GM12878 (cell line): ENCODE data around the gene ARF3. TPM values are rescaled to one million over a fixed set of nuclear protein-coding genes. Genes with fewer than 3 reads are reported as not detected.

Source experiments
- ATAC-seq: fragments of 200-7000 bp; cut with Tn5 transposase; 3 replicates; pipeline ENCODE4 v1.9.1; 2020; ENCODE audit warnings: mild to moderate bottlenecking, moderate library complexity
- BruUV-seq: library from RNA; stranded (reverse); fragments of 400-500 nt; replicated peaks from 2 replicates; lab custom pipeline; 2021; lab: Mats Ljungman, UMichigan
- CTCF ChIA-PET: fragments of 300-600 bp; sonication (Branson Sonifier 250); formaldehyde crosslinking; extraction: SDS; loops from one replicate; lab custom pipeline; 2021; ENCODE audit warnings: inconsistent platforms; lab: Yijun Ruan, JAX
- POLR2A ChIA-PET: fragments of 350-600 bp; formaldehyde crosslinking; extraction: SDS; loops from one replicate; lab custom pipeline; 2021; ENCODE audit warnings: inconsistent platforms; lab: Charles Lee
- RAD21 ChIA-PET: fragments of 300-600 bp; sonication (Branson Sonifier 250); formaldehyde crosslinking; loops from one replicate; lab custom pipeline; 2023; ENCODE audit warnings: antibody characterized with exemption; ENCODE audit not compliant: unreplicated experiment; lab: Charles Lee
- SMC1A ChIA-PET: fragments of 300-600 bp; sonication (Branson Sonifier 250); formaldehyde crosslinking; loops from one replicate; lab custom pipeline; 2023; ENCODE audit not compliant: unreplicated experiment, uncharacterized antibody; lab: Charles Lee
- DNase-seq: peaks from one replicate; pipeline ENCODE4 v3.0.0-alpha.2; 2011; ENCODE audit warnings: low read depth, low spot score
- FAIRE-seq: peaks from 3 replicates; lab custom pipeline; 2011; peaks lifted over from hg19 to GRCh38; lab: Jason Lieb, UNC
- H2AFZ ChIP-seq: 2 replicates; pipeline ENCODE4 v1.6.0; 2011; ENCODE audit warnings: low read depth, low read length, control low read depth; ENCODE audit not compliant: control insufficient read depth
- H3K27ac ChIP-seq: 2 replicates; pipeline ENCODE4 v1.5.1; 2011; ENCODE audit warnings: control low read depth; ENCODE audit not compliant: control insufficient read depth, insufficient read depth
- H3K27me3 ChIP-seq, 2 experiments: replicated peaks in 1 of 2; 2 replicates each; pipeline versions ENCODE4 v1.6.0 to v1.6.1; 2011; ENCODE audit warnings: low read length in 1 of 2; ENCODE audit not compliant: control insufficient read depth in 2 of 2, insufficient read depth in 2 of 2
- H3K36me3 ChIP-seq, 2 experiments: 2 replicates each; pipeline ENCODE4 v1.5.1; 2011; ENCODE audit warnings: low read length in 1 of 2; ENCODE audit not compliant: control insufficient read depth in 2 of 2, insufficient read depth in 2 of 2
- H3K4me1 ChIP-seq: 2 replicates; pipeline ENCODE4 v1.6.1; 2011; ENCODE audit warnings: mild to moderate bottlenecking, low read length, moderate library complexity, mixed read lengths; ENCODE audit not compliant: control insufficient read depth, insufficient read depth
- H3K4me2 ChIP-seq: 2 replicates; pipeline ENCODE4 v1.6.0; 2011; ENCODE audit warnings: control low read depth; ENCODE audit not compliant: control insufficient read depth, insufficient read depth
- H3K4me3 ChIP-seq: fragments of 200-600 bp; sonication (generic); 2 replicates; pipeline ENCODE4 v1.5.1; 2016
- H3K79me2 ChIP-seq: 2 replicates; pipeline ENCODE4 v1.6.0; 2011; ENCODE audit warnings: low read length; ENCODE audit not compliant: control insufficient read depth, insufficient read depth
- H3K9ac ChIP-seq: 2 replicates; pipeline ENCODE4 v1.8.0; 2011; ENCODE audit warnings: low read length, control low read depth, mixed read lengths; ENCODE audit not compliant: control insufficient read depth, insufficient read depth
- H3K9me3 ChIP-seq: replicated peaks from 3 replicates; pipeline ENCODE4 v1.5.1; 2011; ENCODE audit warnings: mild to moderate bottlenecking, low read length; ENCODE audit not compliant: control insufficient read depth, insufficient read depth
- H4K20me1 ChIP-seq: 2 replicates; pipeline ENCODE4 v1.6.0; 2011; ENCODE audit not compliant: control insufficient read depth, insufficient read depth
- BMI1 ChIP-seq: fragments of 450-650 bp; IDR thresholded peaks from 2 replicates; pipeline ENCODE4 v1.6.1; 2016; ENCODE audit warnings: mild to moderate bottlenecking, moderate library complexity, borderline replicate concordance
- CTCF ChIP-seq, 3 experiments: IDR thresholded peaks in 2 of 3; conservative IDR thresholded peaks in 1 of 3; 2 replicates each; pipeline ENCODE4 v1.5.1; 2011; ENCODE audit warnings: low read depth in 3 of 3, low read length in 3 of 3, mild to moderate bottlenecking in 3 of 3, control low read depth in 2 of 3, moderate library complexity in 2 of 3, inconsistent platforms in 1 of 3, mixed read lengths in 1 of 3; ENCODE audit not compliant: control insufficient read depth in 2 of 3, insufficient read depth in 1 of 3; ENCODE audit errors: extremely low read depth in 1 of 3
- GATAD2B ChIP-seq: fragments of 450-650 bp; conservative IDR thresholded peaks from 2 replicates; pipeline ENCODE4 v1.6.1; 2017; ENCODE audit warnings: low read depth, mild to moderate bottlenecking, moderate library complexity
- IKZF1 ChIP-seq: fragments of 450-650 bp; conservative IDR thresholded peaks from 2 replicates; pipeline ENCODE4 v1.6.1; 2017; ENCODE audit warnings: antibody characterized with exemption, mild to moderate bottlenecking
- LARP7 ChIP-seq: fragments of 450-650 bp; IDR thresholded peaks from 2 replicates; pipeline ENCODE4 v1.6.1; 2017; ENCODE audit warnings: mild to moderate bottlenecking
- NFXL1 ChIP-seq: fragments of 450-650 bp; IDR thresholded peaks from 2 replicates; pipeline ENCODE4 v1.6.1; 2017; ENCODE audit warnings: antibody characterized with exemption, mild to moderate bottlenecking, borderline replicate concordance
- RAD21 ChIP-seq: IDR thresholded peaks from 2 replicates; pipeline ENCODE4 v1.6.1; 2011; ENCODE audit warnings: mild to moderate bottlenecking, low read depth, low read length, moderate library complexity; ENCODE audit not compliant: insufficient read depth
- SMARCA5 ChIP-seq: fragments of 450-650 bp; IDR thresholded peaks from 2 replicates; pipeline ENCODE4 v1.6.1; 2017; ENCODE audit warnings: mild to moderate bottlenecking
- SMC3 ChIP-seq: IDR thresholded peaks from 2 replicates; pipeline ENCODE4 v1.6.1; 2011; ENCODE audit warnings: low read length, improper control_type of control experiment, borderline replicate concordance
- WGBS: methylation state at CpG from one replicate; pipeline ENCODE4 v1.1.6; 2016; ENCODE audit warnings: low lambda C conversion rate; ENCODE audit not compliant: insufficient replicate concordance, insufficient coverage; ENCODE audit errors: missing lambda C conversion rate; 5-methylcytosine and 5-hydroxymethylcytosine counted together
- in situ Hi-C: fragments of 300-500 bp; cut with MboI; formaldehyde crosslinking; loops from 9 replicates; pipeline ENCODE4 v1.14.3; 2018; ENCODE audit warnings: mixed read lengths
- intact Hi-C: fragments of 100-400 bp; cut with micrococcal nuclease; formaldehyde crosslinking; loops from one replicate; pipeline ENCODE4 v1.14.2; 2022; ENCODE audit not compliant: unreplicated experiment
- polyA plus RNA-seq, 11 experiments: library from polyadenylated mRNA; depleted of rRNA in 4 of 11; unstranded in 6 of 11; stranded (reverse) in 5 of 11; fragments of >200 nt; fragmentation: Nextera tagmentation in 4 of 11; fragmentation: Illumina TruSeq in 1 of 11; extraction: Ambion mirVana in 4 of 11; extraction: Trizol in 1 of 11; gene quantifications; 1 replicate in 1 of 11; 2 replicates in 10 of 11; pipeline versions ENCODE4 v1.2.1 to v1.2.3, GENCODE V29; 2011 to 2016; ENCODE audit warnings: inconsistent platforms in 2 of 11, missing spikeins in 2 of 11, low read depth in 1 of 11
- total RNA-seq, 4 experiments: library from RNA; depleted of rRNA in 3 of 4; stranded (reverse); fragments of >200 nt in 3 of 4; fragmentation: Illumina TruSeq in 1 of 4; extraction: Trizol in 1 of 4; gene quantifications; 2 replicates each; pipeline versions ENCODE4 v1.2.1 to v1.2.3, GENCODE V29; 2013 to 2021

Gene ARF3
- total and polyA plus RNA-seq, 10 of the 15 experiments (the other 5 are each of a cell fraction or from before 2014, with no cell fraction given): 8.7 to 263 (median 74.4) TPM

- H3K36me3 ChIP-seq: no peaks in the 10 kb centered on the region
- H3K4me1 ChIP-seq: peaks cover 8% of the 10 kb centered on the region
- no peak for DNase-seq
- no peaks in the 10 kb centered on the region for H4K20me1 ChIP-seq
- TF ChIP-seq NFXL1 (no peak), SMC3 (peak; percentile 57), IKZF1 (0 out of 2 replicates have a peak, but pooled peaks have one; percentile 21), RAD21 (peak; percentile 55), LARP7 (peak; percentile 55; the same call in 1 of the 2 replicates), BMI1 (no peak), SMARCA5 (peak; percentile 64; the same call in 1 of the 2 replicates), CTCF (IDR thresholded peaks at IDR 0.05 in 2 of 3, conservative IDR thresholded peaks at IDR 0.05 in 1 of 3; ENCODE audit: control insufficient read depth in 2 of 3, extremely low read depth in 1 of 3, insufficient read depth in 1 of 3, low read depth in 3 of 3, low read length in 3 of 3) (peak; percentile 83 to 92 (median 88)), GATAD2B (peak; percentile 54; the same call in 1 of the 2 replicates)
- ChIA-PET RAD21 (interaction anchor here (0.7 to 3.3 kb wide), 23 partner anchors 9 to 235 kb away, joined by 3 to 43 read pairs (median 5); partner anchors contain the start of genes ARF3, DDX23, FKBP11 and WNT1), CTCF (interaction anchor here (0.6 to 6.8 kb wide), 55 partner anchors 10 to 305 kb away, joined by 3 to 93 read pairs (median 5); partner anchors contain the start of genes ARF3, DDN, DDX23 and FKBP11), POLR2A (interaction anchor here (0.8 to 1.6 kb wide), 9 partner anchors 10 to 136 kb away, joined by 3 to 5 read pairs (median 4); partner anchors contain the start of genes ARF3, DDN, FKBP11 and WNT1), SMC1A (interaction anchor here (0.8 to 1.9 kb wide), 27 partner anchors 9 to 193 kb away, joined by 3 to 40 read pairs (median 4); partner anchors contain the start of genes ARF3, DDX23 and FKBP11)
- intact Hi-C loops (loop anchor here (1.0 kb wide), 1 partner anchor 64 kb away; no protein-coding TSS in a partner anchor), in situ Hi-C loops (no loop called here)
- FAIRE-seq: peak; percentile 96
- no peaks in the 10 kb centered on the region for H3K79me2 ChIP-seq
- H3K4me3 ChIP-seq: no peak overlapping the region
- H3K9ac ChIP-seq: no peak overlapping the region
- H2AFZ ChIP-seq: no peak overlapping the region
- H3K9me3 ChIP-seq: no peaks in the 10 kb centered on the region
- no peak overlapping the region for H3K4me2 ChIP-seq
- peak; percentile 87 for ATAC-seq
- H3K27ac ChIP-seq: no peak overlapping the region
- peaks cover 0 to 12% of the 10 kb centered on the region in 2 experiments; a peak in 3 of 4 replicates for H3K27me3 ChIP-seq
- WGBS: 21% methylated on average over 16 of the region's 16 CpGs
- no TSS peak for BruUV-seq
These were observed 30.9 kb upstream of the ARF3 start for GRCh38 chr12:48988030-48988649.
